LNCAP (cell line): ENCODE measurements around the gene SFMBT1.
A peak's percentile ranks its signal among the peaks of the same experiment; 100 is the strongest.

ENCODE experiments used
- TF ChIP-seq, protein P1 (sequence below): fragments of 450-650 bp; IDR thresholded peaks from 2 replicates; pipeline ENCODE4 v1.5.1; 2017; ENCODE audit warnings: mild to moderate bottlenecking

Gene SFMBT1

GRCh38 chr3:52990637-52991036 lies 55.2 kb downstream of the SFMBT1 start:
- TF ChIP-seq, protein P1, sequence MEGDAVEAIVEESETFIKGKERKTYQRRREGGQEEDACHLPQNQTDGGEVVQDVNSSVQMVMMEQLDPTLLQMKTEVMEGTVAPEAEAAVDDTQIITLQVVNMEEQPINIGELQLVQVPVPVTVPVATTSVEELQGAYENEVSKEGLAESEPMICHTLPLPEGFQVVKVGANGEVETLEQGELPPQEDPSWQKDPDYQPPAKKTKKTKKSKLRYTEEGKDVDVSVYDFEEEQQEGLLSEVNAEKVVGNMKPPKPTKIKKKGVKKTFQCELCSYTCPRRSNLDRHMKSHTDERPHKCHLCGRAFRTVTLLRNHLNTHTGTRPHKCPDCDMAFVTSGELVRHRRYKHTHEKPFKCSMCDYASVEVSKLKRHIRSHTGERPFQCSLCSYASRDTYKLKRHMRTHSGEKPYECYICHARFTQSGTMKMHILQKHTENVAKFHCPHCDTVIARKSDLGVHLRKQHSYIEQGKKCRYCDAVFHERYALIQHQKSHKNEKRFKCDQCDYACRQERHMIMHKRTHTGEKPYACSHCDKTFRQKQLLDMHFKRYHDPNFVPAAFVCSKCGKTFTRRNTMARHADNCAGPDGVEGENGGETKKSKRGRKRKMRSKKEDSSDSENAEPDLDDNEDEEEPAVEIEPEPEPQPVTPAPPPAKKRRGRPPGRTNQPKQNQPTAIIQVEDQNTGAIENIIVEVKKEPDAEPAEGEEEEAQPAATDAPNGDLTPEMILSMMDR: no peak

- TF ChIP-seq, protein P1: peak; percentile 51
These were observed 58.9 kb downstream of the SFMBT1 start for GRCh38 chr3:52986938-52987337.

GRCh38 chr3:52986049-52986448 lies 59.8 kb downstream of the SFMBT1 start:
- TF ChIP-seq, protein P1: no peak

GRCh38 chr3:52983828-52984227 lies 62.0 kb downstream of the SFMBT1 start:
- TF ChIP-seq, protein P1: no peak

- TF ChIP-seq, protein P1: no peak
These were observed 62.5 kb downstream of the SFMBT1 start for GRCh38 chr3:52983336-52983807.

DNA sequence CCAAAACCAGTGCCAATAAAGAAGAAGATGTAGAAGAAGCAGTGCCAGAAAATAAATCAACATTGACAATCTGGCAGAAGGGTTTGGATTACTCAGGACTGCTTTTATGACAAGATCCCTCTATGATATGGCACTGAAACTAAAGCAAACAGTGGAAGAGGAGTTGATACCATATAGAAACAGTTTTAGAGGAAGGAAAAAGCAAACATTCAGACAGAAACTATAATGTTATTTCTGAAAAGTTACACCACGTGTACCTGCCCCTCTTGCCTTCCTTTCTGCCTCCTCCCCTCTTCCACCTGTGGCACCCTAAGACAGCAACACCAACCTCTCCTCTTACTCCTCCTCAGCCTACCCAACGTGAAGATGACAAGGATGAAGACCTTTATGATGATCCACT lies 63.0 kb downstream of the SFMBT1 start:
- TF ChIP-seq, protein P1: no peak

DNA sequence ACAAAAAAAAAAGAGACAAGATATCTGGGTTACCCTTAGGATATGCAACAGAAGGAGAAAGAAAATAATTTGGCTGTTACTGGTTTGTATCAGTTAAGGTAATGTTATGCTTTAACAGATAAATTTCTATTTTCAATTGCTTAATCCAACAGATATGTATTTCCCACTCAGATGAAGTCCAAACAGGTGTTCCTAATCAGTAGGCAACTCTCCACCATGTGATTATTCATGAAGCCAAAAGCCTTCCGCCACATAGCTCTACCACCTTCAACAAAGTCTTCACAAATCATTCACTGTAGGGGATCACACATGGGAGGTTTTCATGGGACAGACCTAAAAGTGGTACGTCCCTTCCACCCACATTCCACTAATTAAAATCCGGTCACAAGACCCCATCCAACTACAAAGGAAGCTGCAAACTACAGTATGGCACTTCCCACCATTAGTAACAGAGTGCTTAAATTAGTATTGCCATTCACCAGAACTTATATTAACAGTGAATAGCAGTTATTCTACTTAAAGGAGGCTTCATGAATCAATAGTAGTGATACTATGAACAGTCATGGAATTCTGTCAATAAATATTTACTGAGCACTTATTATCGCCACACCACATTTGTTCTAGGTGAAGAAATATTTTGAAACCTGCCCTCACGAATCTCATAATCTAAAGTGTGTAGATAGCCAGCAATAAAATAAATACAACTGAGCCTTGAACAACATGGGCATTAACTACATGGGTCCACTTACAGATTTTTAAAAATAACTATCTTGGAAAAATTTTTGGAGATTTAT lies 66.5 kb downstream of the SFMBT1 start:
- TF ChIP-seq, protein P1: no peak
